GM12878 (cell line): ENCODE data around the gene COL28A1. TPM values are rescaled to one million over a fixed set of nuclear protein-coding genes. Genes with fewer than 3 reads are reported as not detected.

ENCODE experiments used
- ATAC-seq: fragments of 200-7000 bp; cut with Tn5 transposase; 3 replicates; pipeline ENCODE4 v1.9.1; 2020; ENCODE audit warnings: mild to moderate bottlenecking, moderate library complexity
- BruUV-seq: library from RNA; stranded (reverse); fragments of 400-500 nt; replicated peaks from 2 replicates; lab custom pipeline; 2021; lab: Mats Ljungman, UMichigan
- CTCF ChIA-PET: fragments of 300-600 bp; sonication (Branson Sonifier 250); formaldehyde crosslinking; extraction: SDS; loops from one replicate; lab custom pipeline; 2021; ENCODE audit warnings: inconsistent platforms; lab: Yijun Ruan, JAX
- POLR2A ChIA-PET: fragments of 350-600 bp; formaldehyde crosslinking; extraction: SDS; loops from one replicate; lab custom pipeline; 2021; ENCODE audit warnings: inconsistent platforms; lab: Charles Lee
- RAD21 ChIA-PET: fragments of 300-600 bp; sonication (Branson Sonifier 250); formaldehyde crosslinking; loops from one replicate; lab custom pipeline; 2023; ENCODE audit warnings: antibody characterized with exemption; ENCODE audit not compliant: unreplicated experiment; lab: Charles Lee
- SMC1A ChIA-PET: fragments of 300-600 bp; sonication (Branson Sonifier 250); formaldehyde crosslinking; loops from one replicate; lab custom pipeline; 2023; ENCODE audit not compliant: unreplicated experiment, uncharacterized antibody; lab: Charles Lee
- DNase-seq: peaks from one replicate; pipeline ENCODE4 v3.0.0-alpha.2; 2011; ENCODE audit warnings: low read depth, low spot score
- FAIRE-seq: peaks from 3 replicates; lab custom pipeline; 2011; peaks lifted over from hg19 to GRCh38; lab: Jason Lieb, UNC
- H2AFZ ChIP-seq: 2 replicates; pipeline ENCODE4 v1.6.0; 2011; ENCODE audit warnings: low read depth, low read length, control low read depth; ENCODE audit not compliant: control insufficient read depth
- H3K27ac ChIP-seq: 2 replicates; pipeline ENCODE4 v1.5.1; 2011; ENCODE audit warnings: control low read depth; ENCODE audit not compliant: control insufficient read depth, insufficient read depth
- H3K27me3 ChIP-seq, 2 experiments: replicated peaks in 1 of 2; 2 replicates each; pipeline versions ENCODE4 v1.6.0 to v1.6.1; 2011; ENCODE audit warnings: low read length in 1 of 2; ENCODE audit not compliant: control insufficient read depth in 2 of 2, insufficient read depth in 2 of 2
- H3K36me3 ChIP-seq, 2 experiments: 2 replicates each; pipeline ENCODE4 v1.5.1; 2011; ENCODE audit warnings: low read length in 1 of 2; ENCODE audit not compliant: control insufficient read depth in 2 of 2, insufficient read depth in 2 of 2
- H3K4me1 ChIP-seq: 2 replicates; pipeline ENCODE4 v1.6.1; 2011; ENCODE audit warnings: mild to moderate bottlenecking, low read length, moderate library complexity, mixed read lengths; ENCODE audit not compliant: control insufficient read depth, insufficient read depth
- H3K4me2 ChIP-seq: 2 replicates; pipeline ENCODE4 v1.6.0; 2011; ENCODE audit warnings: control low read depth; ENCODE audit not compliant: control insufficient read depth, insufficient read depth
- H3K4me3 ChIP-seq: fragments of 200-600 bp; sonication (generic); 2 replicates; pipeline ENCODE4 v1.5.1; 2016
- H3K79me2 ChIP-seq: 2 replicates; pipeline ENCODE4 v1.6.0; 2011; ENCODE audit warnings: low read length; ENCODE audit not compliant: control insufficient read depth, insufficient read depth
- H3K9ac ChIP-seq: 2 replicates; pipeline ENCODE4 v1.8.0; 2011; ENCODE audit warnings: low read length, control low read depth, mixed read lengths; ENCODE audit not compliant: control insufficient read depth, insufficient read depth
- H3K9me3 ChIP-seq: replicated peaks from 3 replicates; pipeline ENCODE4 v1.5.1; 2011; ENCODE audit warnings: mild to moderate bottlenecking, low read length; ENCODE audit not compliant: control insufficient read depth, insufficient read depth
- H4K20me1 ChIP-seq: 2 replicates; pipeline ENCODE4 v1.6.0; 2011; ENCODE audit not compliant: control insufficient read depth, insufficient read depth
- BMI1 ChIP-seq: fragments of 450-650 bp; IDR thresholded peaks from 2 replicates; pipeline ENCODE4 v1.6.1; 2016; ENCODE audit warnings: mild to moderate bottlenecking, moderate library complexity, borderline replicate concordance
- EGR1 ChIP-seq, 2 experiments: IDR thresholded peaks; 1 replicate in 1 of 2; 2 replicates in 1 of 2; pipeline ENCODE4 v1.6.1; 2011 to 2012; ENCODE audit warnings: low read depth in 2 of 2, low read length in 2 of 2, borderline replicate concordance in 1 of 2, mild to moderate bottlenecking in 1 of 2, moderate library complexity in 1 of 2
- HCFC1 ChIP-seq: fragments of 150-350 bp; IDR thresholded peaks from 2 replicates; pipeline ENCODE4 v1.6.1; 2014; ENCODE audit warnings: low read length
- MEF2A ChIP-seq: IDR thresholded peaks from 2 replicates; pipeline ENCODE4 v1.6.1; 2011; ENCODE audit warnings: low read depth, mild to moderate bottlenecking, low read length, moderate library complexity; ENCODE audit not compliant: insufficient read depth
- MEF2B ChIP-seq: fragments of 450-650 bp; IDR thresholded peaks from 2 replicates; pipeline ENCODE4 v1.6.1; 2018; ENCODE audit warnings: mild to moderate bottlenecking, moderate library complexity; ENCODE audit not compliant: partially characterized antibody, poor library complexity, severe bottlenecking
- MTA3 ChIP-seq: IDR thresholded peaks from 2 replicates; pipeline ENCODE4 v1.6.1; 2012; ENCODE audit warnings: low read length, inconsistent platforms, borderline replicate concordance
- NBN ChIP-seq: fragments of 450-650 bp; IDR thresholded peaks from 2 replicates; pipeline ENCODE4 v1.6.1; 2016
- NFXL1 ChIP-seq: fragments of 450-650 bp; IDR thresholded peaks from 2 replicates; pipeline ENCODE4 v1.6.1; 2017; ENCODE audit warnings: antibody characterized with exemption, mild to moderate bottlenecking, borderline replicate concordance
- POLR2AphosphoS2 ChIP-seq: IDR thresholded peaks from 2 replicates; pipeline ENCODE4 v1.6.1; 2011; ENCODE audit warnings: low read depth, mild to moderate bottlenecking, low read length, improper control_type of control experiment, moderate library complexity
- POLR2AphosphoS5 ChIP-seq: IDR thresholded peaks from 2 replicates; pipeline ENCODE4 v1.6.1; 2011; ENCODE audit warnings: mild to moderate bottlenecking, low read length, inconsistent platforms
- SKIL ChIP-seq: fragments of 450-650 bp; IDR thresholded peaks from 2 replicates; pipeline ENCODE4 v1.6.1; 2017; ENCODE audit warnings: mild to moderate bottlenecking, low read depth, inconsistent platforms; ENCODE audit not compliant: poor library complexity, severe bottlenecking
- TCF12 ChIP-seq: IDR thresholded peaks from 2 replicates; pipeline ENCODE4 v1.6.1; 2011; ENCODE audit warnings: low read depth, mild to moderate bottlenecking, low read length
- YY1 ChIP-seq: IDR thresholded peaks from 2 replicates; pipeline ENCODE4 v1.6.1; 2011; ENCODE audit warnings: low read depth, mild to moderate bottlenecking, low read length
- WGBS: methylation state at CpG from one replicate; pipeline ENCODE4 v1.1.6; 2016; ENCODE audit warnings: low lambda C conversion rate; ENCODE audit not compliant: insufficient replicate concordance, insufficient coverage; ENCODE audit errors: missing lambda C conversion rate; 5-methylcytosine and 5-hydroxymethylcytosine counted together
- in situ Hi-C: fragments of 300-500 bp; cut with MboI; formaldehyde crosslinking; loops from 9 replicates; pipeline ENCODE4 v1.14.3; 2018; ENCODE audit warnings: mixed read lengths
- intact Hi-C: fragments of 100-400 bp; cut with micrococcal nuclease; formaldehyde crosslinking; loops from one replicate; pipeline ENCODE4 v1.14.2; 2022; ENCODE audit not compliant: unreplicated experiment
- polyA plus RNA-seq, 11 experiments: library from polyadenylated mRNA; depleted of rRNA in 4 of 11; unstranded in 6 of 11; stranded (reverse) in 5 of 11; fragments of >200 nt; fragmentation: Nextera tagmentation in 4 of 11; fragmentation: Illumina TruSeq in 1 of 11; extraction: Ambion mirVana in 4 of 11; extraction: Trizol in 1 of 11; gene quantifications; 1 replicate in 1 of 11; 2 replicates in 10 of 11; pipeline versions ENCODE4 v1.2.1 to v1.2.3, GENCODE V29; 2011 to 2016; ENCODE audit warnings: inconsistent platforms in 2 of 11, missing spikeins in 2 of 11, low read depth in 1 of 11
- total RNA-seq, 4 experiments: library from RNA; depleted of rRNA in 3 of 4; stranded (reverse); fragments of >200 nt in 3 of 4; fragmentation: Illumina TruSeq in 1 of 4; extraction: Trizol in 1 of 4; gene quantifications; 2 replicates each; pipeline versions ENCODE4 v1.2.1 to v1.2.3, GENCODE V29; 2013 to 2021
- TF ChIP-seq, protein P1 (sequence below): fragments of 450-650 bp; IDR thresholded peaks from 2 replicates; pipeline ENCODE4 v1.6.1; 2018; ENCODE audit warnings: borderline replicate concordance, mild to moderate bottlenecking; ENCODE audit not compliant: partially characterized antibody

Gene COL28A1
- total and polyA plus RNA-seq, 10 of the 15 experiments (the other 5 are each of a cell fraction or from before 2014, with no cell fraction given): 0.05 to 0.22 TPM; not detected in 8

- TF ChIP-seq, protein P1, sequence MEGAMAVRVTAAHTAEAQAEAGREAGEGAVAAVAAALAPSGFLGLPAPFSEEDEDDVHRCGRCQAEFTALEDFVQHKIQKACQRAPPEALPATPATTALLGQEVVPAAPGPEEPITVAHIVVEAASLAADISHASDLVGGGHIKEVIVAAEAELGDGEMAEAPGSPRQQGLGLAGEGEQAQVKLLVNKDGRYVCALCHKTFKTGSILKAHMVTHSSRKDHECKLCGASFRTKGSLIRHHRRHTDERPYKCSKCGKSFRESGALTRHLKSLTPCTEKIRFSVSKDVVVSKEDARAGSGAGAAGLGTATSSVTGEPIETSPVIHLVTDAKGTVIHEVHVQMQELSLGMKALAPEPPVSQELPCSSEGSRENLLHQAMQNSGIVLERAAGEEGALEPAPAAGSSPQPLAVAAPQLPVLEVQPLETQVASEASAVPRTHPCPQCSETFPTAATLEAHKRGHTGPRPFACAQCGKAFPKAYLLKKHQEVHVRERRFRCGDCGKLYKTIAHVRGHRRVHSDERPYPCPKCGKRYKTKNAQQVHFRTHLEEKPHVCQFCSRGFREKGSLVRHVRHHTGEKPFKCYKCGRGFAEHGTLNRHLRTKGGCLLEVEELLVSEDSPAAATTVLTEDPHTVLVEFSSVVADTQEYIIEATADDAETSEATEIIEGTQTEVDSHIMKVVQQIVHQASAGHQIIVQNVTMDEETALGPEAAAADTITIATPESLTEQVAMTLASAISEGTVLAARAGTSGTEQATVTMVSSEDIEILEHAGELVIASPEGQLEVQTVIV: no peak
- TF ChIP-seq TCF12: no peak
- no peak for TF ChIP-seq HCFC1
- TF ChIP-seq POLR2AphosphoS5: no peak
Observed at GRCh38 chr7:7311001-7311400, 224.7 kb downstream of the COL28A1 start (continued).

- H3K4me3 ChIP-seq: no peak overlapping the region
- H3K36me3 ChIP-seq: no peaks in the 10 kb centered on the region
- no peaks in the 10 kb centered on the region for H3K9me3 ChIP-seq
- H3K27ac ChIP-seq: no peak overlapping the region
- ChIA-PET POLR2A (interaction anchor here (0.5 kb wide), 1 partner anchor 50 kb away, joined by 5 read pairs; no protein-coding TSS in a partner anchor), CTCF (no interaction called here), RAD21 (no interaction called here), SMC1A (interaction anchor here (1.4 kb wide), 1 partner anchor 13 kb away, joined by 3 read pairs; no protein-coding TSS in a partner anchor)
- in situ Hi-C loops (no loop called here), intact Hi-C loops (no loop called here)
- WGBS: 89% methylated on average over 1 of the region's 1 CpG
- H4K20me1 ChIP-seq: no peaks in the 10 kb centered on the region
- DNase-seq (no peak), ATAC-seq (no peak), FAIRE-seq (no peak)
- H3K9ac ChIP-seq: no peak overlapping the region
- H3K27me3 ChIP-seq: no peaks in the 10 kb centered on the region
- no peak for TF ChIP-seq NFXL1
- TF ChIP-seq POLR2AphosphoS2: no peak
- TF ChIP-seq MTA3: no peak
- no peak for TF ChIP-seq NBN
- no peak for TF ChIP-seq YY1
- TF ChIP-seq MEF2B: no peak
- TF ChIP-seq MEF2A: no peak
- no peak for TF ChIP-seq SKIL
- no peak for TF ChIP-seq EGR1 (IDR thresholded peaks at IDR 0.05; ENCODE audit: borderline replicate concordance in 1 of 2, low read depth in 2 of 2, low read length in 2 of 2)
- no peak for TF ChIP-seq BMI1
- H2AFZ ChIP-seq: no peak overlapping the region
- H3K79me2 ChIP-seq: no peaks in the 10 kb centered on the region
- no TSS peak for BruUV-seq
- H3K4me1 ChIP-seq: no peaks in the 10 kb centered on the region
- H3K4me2 ChIP-seq: no peak overlapping the region
Observed at GRCh38 chr7:7309203-7309602, 226.5 kb downstream of the COL28A1 start.
